HEK293 (cell line): ENCODE results near the gene PIGL.

Experiments
- BCL11B ChIP-seq: fragments of 450-650 bp; formaldehyde crosslinking; IDR thresholded peaks from 2 replicates; pipeline ENCODE4 v1.5.1; 2016; ENCODE audit warnings: low read depth, missing biosample characterization, missing genetic modification characterization
- KLF10 ChIP-seq: fragments of 450-650 bp; IDR thresholded peaks from 2 replicates; pipeline ENCODE4 v1.5.1; 2018; ENCODE audit warnings: missing biosample characterization, mild to moderate bottlenecking, missing genetic modification characterization
- OSR2 ChIP-seq: fragments of 450-650 bp; formaldehyde crosslinking; IDR thresholded peaks from 2 replicates; pipeline ENCODE4 v1.5.1; 2016; ENCODE audit warnings: missing biosample characterization, missing genetic modification characterization
- PRDM10 ChIP-seq: fragments of 450-650 bp; formaldehyde crosslinking; IDR thresholded peaks from 2 replicates; pipeline ENCODE4 v1.5.1; 2016; ENCODE audit warnings: missing biosample characterization, missing genetic modification characterization
- RBAK ChIP-seq: fragments of 450-650 bp; formaldehyde crosslinking; IDR thresholded peaks from 2 replicates; pipeline ENCODE4 v1.5.1; 2016; ENCODE audit warnings: missing biosample characterization, missing genetic modification characterization
- WT1 ChIP-seq: fragments of 450-650 bp; formaldehyde crosslinking; IDR thresholded peaks from 2 replicates; pipeline ENCODE4 v1.5.1; 2016; ENCODE audit warnings: missing biosample characterization, missing genetic modification characterization
- ZBTB17 ChIP-seq: fragments of 450-650 bp; formaldehyde crosslinking; IDR thresholded peaks from 2 replicates; pipeline ENCODE4 v1.5.1; 2016; ENCODE audit warnings: missing biosample characterization, missing genetic modification characterization
- ZBTB21 ChIP-seq: fragments of 450-650 bp; formaldehyde crosslinking; IDR thresholded peaks from 2 replicates; pipeline ENCODE4 v1.5.1; 2017; ENCODE audit warnings: missing biosample characterization, missing genetic modification characterization
- ZBTB7A ChIP-seq: fragments of 450-650 bp; formaldehyde crosslinking; IDR thresholded peaks from 2 replicates; pipeline ENCODE4 v1.5.1; 2016; ENCODE audit warnings: low read depth, missing biosample characterization, missing genetic modification characterization
- ZNF10 ChIP-seq: fragments of 450-650 bp; formaldehyde crosslinking; IDR thresholded peaks from 2 replicates; pipeline ENCODE4 v1.5.1; 2017; ENCODE audit warnings: missing biosample characterization, missing genetic modification characterization
- ZNF112 ChIP-seq: fragments of 450-650 bp; formaldehyde crosslinking; IDR thresholded peaks from 2 replicates; pipeline ENCODE4 v1.5.0; 2017; ENCODE audit warnings: missing biosample characterization, missing genetic modification characterization
- ZNF2 ChIP-seq: fragments of 450-650 bp; formaldehyde crosslinking; IDR thresholded peaks from 2 replicates; pipeline ENCODE4 v1.5.1; 2016; ENCODE audit warnings: missing biosample characterization, missing genetic modification characterization
- ZNF292 ChIP-seq: fragments of 450-650 bp; formaldehyde crosslinking; IDR thresholded peaks from 2 replicates; pipeline ENCODE4 v1.5.1; 2016; ENCODE audit warnings: low read depth, missing biosample characterization, missing genetic modification characterization, borderline replicate concordance
- ZNF426 ChIP-seq: fragments of 450-650 bp; formaldehyde crosslinking; IDR thresholded peaks from 2 replicates; pipeline ENCODE4 v1.5.1; 2017; ENCODE audit warnings: missing biosample characterization, missing genetic modification characterization, mild to moderate bottlenecking, inconsistent platforms, moderate library complexity
- ZNF747 ChIP-seq: fragments of 450-650 bp; formaldehyde crosslinking; IDR thresholded peaks from 2 replicates; pipeline ENCODE4 v1.5.1; 2016; ENCODE audit warnings: missing biosample characterization, missing genetic modification characterization
- ZNF768 ChIP-seq: fragments of 450-650 bp; formaldehyde crosslinking; IDR thresholded peaks from 2 replicates; pipeline ENCODE4 v1.5.1; 2018; ENCODE audit warnings: missing biosample characterization, mild to moderate bottlenecking, missing genetic modification characterization
- ZNF791 ChIP-seq: fragments of 450-650 bp; formaldehyde crosslinking; IDR thresholded peaks from 2 replicates; pipeline ENCODE4 v1.5.1; 2016; ENCODE audit warnings: missing biosample characterization, missing genetic modification characterization
- ZNF843 ChIP-seq: fragments of 450-650 bp; formaldehyde crosslinking; IDR thresholded peaks from 2 replicates; pipeline ENCODE4 v1.5.1; 2016; ENCODE audit warnings: missing biosample characterization, missing genetic modification characterization
- ZSCAN30 ChIP-seq: fragments of 450-650 bp; IDR thresholded peaks from 2 replicates; pipeline ENCODE4 v1.5.1; 2018; ENCODE audit warnings: missing biosample characterization, mild to moderate bottlenecking, missing genetic modification characterization, moderate library complexity
- TF ChIP-seq, protein P1 (sequence below): fragments of 450-650 bp; formaldehyde crosslinking; IDR thresholded peaks from 2 replicates; pipeline ENCODE4 v1.5.1; 2016; ENCODE audit warnings: missing biosample characterization, missing genetic modification characterization, borderline replicate concordance
- TF ChIP-seq, protein P2 (sequence below): fragments of 450-650 bp; formaldehyde crosslinking; IDR thresholded peaks from 2 replicates; pipeline ENCODE4 v1.5.1; 2016; ENCODE audit warnings: missing biosample characterization, missing genetic modification characterization
- TF ChIP-seq, protein P3 (sequence below): fragments of 450-650 bp; formaldehyde crosslinking; IDR thresholded peaks from 2 replicates; pipeline ENCODE4 v1.5.1; 2016; ENCODE audit warnings: missing biosample characterization, missing genetic modification characterization
- TF ChIP-seq, protein P4 (sequence below): fragments of 450-650 bp; formaldehyde crosslinking; IDR thresholded peaks from 2 replicates; pipeline ENCODE4; 2016; ENCODE audit warnings: missing biosample characterization, missing genetic modification characterization

The PIGL gene

DNA sequence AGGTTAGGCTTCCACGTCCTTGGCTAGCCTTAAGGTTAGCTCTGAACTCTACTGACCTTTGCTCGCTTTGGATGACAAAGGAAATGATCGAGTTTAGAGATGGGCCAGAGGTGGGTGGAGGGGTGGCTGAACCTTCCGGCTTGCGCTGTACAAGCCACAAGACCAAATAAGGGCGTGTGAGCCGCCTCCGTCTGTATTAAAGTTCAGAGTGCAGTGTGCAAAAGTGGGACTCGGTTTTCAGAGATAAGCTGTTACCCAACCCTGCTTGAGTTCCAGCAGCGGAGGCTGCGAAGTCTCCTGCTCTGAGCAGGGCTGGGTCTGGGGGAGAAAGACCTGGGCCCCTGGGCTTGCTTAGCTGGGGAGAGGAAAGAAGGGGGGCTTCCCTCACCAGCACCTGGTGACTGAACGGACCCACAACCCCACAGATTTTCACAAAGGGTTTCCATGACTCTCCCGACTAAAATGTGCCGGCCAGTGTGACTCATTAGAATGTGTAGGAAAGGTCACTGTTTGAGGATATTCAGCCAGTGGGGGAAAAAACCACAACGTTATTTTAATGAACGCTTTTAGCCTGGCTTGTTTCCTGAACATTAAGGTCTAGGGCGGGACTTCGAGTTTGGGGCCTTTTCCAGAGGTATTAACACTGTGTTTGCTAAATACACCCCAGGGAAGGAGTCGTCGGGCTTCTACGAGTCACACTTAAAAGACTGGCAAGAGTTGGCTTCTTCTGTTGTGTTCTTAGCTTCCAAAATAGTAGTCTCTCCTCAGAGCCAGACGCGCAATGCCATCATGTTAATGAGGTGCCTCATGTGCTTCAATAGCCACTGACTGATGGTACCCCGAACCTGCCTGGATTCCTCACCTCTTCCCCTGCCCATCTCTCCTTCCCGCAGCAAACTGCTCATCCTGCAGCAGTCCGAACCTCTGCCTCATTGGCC lies 69.3 kb downstream of the PIGL start (continued):
- TF ChIP-seq, protein P1, sequence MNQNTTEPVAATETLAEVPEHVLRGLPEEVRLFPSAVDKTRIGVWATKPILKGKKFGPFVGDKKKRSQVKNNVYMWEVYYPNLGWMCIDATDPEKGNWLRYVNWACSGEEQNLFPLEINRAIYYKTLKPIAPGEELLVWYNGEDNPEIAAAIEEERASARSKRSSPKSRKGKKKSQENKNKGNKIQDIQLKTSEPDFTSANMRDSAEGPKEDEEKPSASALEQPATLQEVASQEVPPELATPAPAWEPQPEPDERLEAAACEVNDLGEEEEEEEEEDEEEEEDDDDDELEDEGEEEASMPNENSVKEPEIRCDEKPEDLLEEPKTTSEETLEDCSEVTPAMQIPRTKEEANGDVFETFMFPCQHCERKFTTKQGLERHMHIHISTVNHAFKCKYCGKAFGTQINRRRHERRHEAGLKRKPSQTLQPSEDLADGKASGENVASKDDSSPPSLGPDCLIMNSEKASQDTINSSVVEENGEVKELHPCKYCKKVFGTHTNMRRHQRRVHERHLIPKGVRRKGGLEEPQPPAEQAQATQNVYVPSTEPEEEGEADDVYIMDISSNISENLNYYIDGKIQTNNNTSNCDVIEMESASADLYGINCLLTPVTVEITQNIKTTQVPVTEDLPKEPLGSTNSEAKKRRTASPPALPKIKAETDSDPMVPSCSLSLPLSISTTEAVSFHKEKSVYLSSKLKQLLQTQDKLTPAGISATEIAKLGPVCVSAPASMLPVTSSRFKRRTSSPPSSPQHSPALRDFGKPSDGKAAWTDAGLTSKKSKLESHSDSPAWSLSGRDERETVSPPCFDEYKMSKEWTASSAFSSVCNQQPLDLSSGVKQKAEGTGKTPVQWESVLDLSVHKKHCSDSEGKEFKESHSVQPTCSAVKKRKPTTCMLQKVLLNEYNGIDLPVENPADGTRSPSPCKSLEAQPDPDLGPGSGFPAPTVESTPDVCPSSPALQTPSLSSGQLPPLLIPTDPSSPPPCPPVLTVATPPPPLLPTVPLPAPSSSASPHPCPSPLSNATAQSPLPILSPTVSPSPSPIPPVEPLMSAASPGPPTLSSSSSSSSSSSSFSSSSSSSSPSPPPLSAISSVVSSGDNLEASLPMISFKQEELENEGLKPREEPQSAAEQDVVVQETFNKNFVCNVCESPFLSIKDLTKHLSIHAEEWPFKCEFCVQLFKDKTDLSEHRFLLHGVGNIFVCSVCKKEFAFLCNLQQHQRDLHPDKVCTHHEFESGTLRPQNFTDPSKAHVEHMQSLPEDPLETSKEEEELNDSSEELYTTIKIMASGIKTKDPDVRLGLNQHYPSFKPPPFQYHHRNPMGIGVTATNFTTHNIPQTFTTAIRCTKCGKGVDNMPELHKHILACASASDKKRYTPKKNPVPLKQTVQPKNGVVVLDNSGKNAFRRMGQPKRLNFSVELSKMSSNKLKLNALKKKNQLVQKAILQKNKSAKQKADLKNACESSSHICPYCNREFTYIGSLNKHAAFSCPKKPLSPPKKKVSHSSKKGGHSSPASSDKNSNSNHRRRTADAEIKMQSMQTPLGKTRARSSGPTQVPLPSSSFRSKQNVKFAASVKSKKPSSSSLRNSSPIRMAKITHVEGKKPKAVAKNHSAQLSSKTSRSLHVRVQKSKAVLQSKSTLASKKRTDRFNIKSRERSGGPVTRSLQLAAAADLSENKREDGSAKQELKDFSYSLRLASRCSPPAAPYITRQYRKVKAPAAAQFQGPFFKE (tag by site-specific recombination) = no peak
- no peak for TF ChIP-seq ZSCAN30
- no peak for TF ChIP-seq ZNF10 (tag by site-specific recombination)
- no peak for TF ChIP-seq RBAK
- no peak for TF ChIP-seq ZNF292 (tag by site-specific recombination)
- TF ChIP-seq ZBTB7A (tag by site-specific recombination) = no peak
- TF ChIP-seq ZBTB21 = peak; percentile 38; the same call in 1 of the 2 replicates
- no peak for TF ChIP-seq WT1 (tag by site-specific recombination)
- TF ChIP-seq ZNF426 (tag by site-specific recombination) = no peak
- TF ChIP-seq, protein P2, sequence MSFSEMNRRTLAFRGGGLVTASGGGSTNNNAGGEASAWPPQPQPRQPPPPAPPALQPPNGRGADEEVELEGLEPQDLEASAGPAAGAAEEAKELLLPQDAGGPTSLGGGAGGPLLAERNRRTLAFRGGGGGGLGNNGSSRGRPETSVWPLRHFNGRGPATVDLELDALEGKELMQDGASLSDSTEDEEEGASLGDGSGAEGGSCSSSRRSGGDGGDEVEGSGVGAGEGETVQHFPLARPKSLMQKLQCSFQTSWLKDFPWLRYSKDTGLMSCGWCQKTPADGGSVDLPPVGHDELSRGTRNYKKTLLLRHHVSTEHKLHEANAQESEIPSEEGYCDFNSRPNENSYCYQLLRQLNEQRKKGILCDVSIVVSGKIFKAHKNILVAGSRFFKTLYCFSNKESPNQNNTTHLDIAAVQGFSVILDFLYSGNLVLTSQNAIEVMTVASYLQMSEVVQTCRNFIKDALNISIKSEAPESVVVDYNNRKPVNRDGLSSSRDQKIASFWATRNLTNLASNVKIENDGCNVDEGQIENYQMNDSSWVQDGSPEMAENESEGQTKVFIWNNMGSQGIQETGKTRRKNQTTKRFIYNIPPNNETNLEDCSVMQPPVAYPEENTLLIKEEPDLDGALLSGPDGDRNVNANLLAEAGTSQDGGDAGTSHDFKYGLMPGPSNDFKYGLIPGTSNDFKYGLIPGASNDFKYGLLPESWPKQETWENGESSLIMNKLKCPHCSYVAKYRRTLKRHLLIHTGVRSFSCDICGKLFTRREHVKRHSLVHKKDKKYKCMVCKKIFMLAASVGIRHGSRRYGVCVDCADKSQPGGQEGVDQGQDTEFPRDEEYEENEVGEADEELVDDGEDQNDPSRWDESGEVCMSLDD (tag by site-specific recombination) = no peak
- no peak; the same call in 1 of the 2 replicates for TF ChIP-seq ZNF768 (tag by site-specific recombination)
- no peak for TF ChIP-seq ZNF791
- TF ChIP-seq KLF10 (tag by site-specific recombination) = no peak
- TF ChIP-seq, protein P3, sequence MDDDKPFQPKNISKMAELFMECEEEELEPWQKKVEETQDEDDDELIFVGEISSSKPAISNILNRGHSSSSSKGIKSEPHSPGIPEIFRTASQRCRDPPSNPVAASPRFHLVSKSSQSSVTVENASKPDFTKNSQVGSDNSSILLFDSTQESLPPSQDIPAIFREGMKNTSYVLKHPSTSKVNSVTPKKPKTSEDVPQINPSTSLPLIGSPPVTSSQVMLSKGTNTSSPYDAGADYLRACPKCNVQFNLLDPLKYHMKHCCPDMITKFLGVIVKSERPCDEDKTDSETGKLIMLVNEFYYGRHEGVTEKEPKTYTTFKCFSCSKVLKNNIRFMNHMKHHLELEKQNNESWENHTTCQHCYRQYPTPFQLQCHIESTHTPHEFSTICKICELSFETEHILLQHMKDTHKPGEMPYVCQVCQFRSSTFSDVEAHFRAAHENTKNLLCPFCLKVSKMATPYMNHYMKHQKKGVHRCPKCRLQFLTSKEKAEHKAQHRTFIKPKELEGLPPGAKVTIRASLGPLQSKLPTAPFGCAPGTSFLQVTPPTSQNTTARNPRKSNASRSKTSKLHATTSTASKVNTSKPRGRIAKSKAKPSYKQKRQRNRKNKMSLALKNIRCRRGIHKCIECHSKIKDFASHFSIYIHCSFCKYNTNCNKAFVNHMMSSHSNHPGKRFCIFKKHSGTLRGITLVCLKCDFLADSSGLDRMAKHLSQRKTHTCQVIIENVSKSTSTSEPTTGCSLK = no peak
- peak; percentile 92 for TF ChIP-seq ZBTB17
- TF ChIP-seq ZNF2 (tag by site-specific recombination) = no peak
- TF ChIP-seq PRDM10 (tag by site-specific recombination) = no peak
- no peak for TF ChIP-seq ZNF843 (tag by site-specific recombination)
- TF ChIP-seq BCL11B (tag by site-specific recombination) = 0 out of 2 replicates have a peak, but pooled peaks have one; percentile 36
- TF ChIP-seq OSR2 (tag by site-specific recombination) = no peak
- TF ChIP-seq, protein P4, sequence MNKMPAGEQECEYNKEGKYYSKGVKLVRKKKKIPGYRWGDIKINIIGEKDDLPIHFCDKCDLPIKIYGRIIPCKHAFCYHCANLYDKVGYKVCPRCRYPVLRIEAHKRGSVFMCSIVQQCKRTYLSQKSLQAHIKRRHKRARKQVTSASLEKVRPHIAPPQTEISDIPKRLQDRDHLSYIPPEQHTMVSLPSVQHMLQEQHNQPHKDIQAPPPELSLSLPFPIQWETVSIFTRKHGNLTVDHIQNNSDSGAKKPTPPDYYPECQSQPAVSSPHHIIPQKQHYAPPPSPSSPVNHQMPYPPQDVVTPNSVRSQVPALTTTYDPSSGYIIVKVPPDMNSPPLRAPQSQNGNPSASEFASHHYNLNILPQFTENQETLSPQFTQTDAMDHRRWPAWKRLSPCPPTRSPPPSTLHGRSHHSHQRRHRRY (tag by site-specific recombination) = no peak
- no peak for TF ChIP-seq ZNF112 (tag by site-specific recombination)
- no peak for TF ChIP-seq ZNF747 (tag by site-specific recombination)
